ENCODE data around the gene MLLT3. TPM values are rescaled to one million over a fixed set of nuclear protein-coding genes. Genes with fewer than 3 reads are reported as not detected.

MLLT3 gene
- total and polyA plus RNA-seq, 2 of the 8 experiments (the other 6 are each of a cell fraction or from before 2014, with no cell fraction given): 5.9 to 9.6 TPM

DNA sequence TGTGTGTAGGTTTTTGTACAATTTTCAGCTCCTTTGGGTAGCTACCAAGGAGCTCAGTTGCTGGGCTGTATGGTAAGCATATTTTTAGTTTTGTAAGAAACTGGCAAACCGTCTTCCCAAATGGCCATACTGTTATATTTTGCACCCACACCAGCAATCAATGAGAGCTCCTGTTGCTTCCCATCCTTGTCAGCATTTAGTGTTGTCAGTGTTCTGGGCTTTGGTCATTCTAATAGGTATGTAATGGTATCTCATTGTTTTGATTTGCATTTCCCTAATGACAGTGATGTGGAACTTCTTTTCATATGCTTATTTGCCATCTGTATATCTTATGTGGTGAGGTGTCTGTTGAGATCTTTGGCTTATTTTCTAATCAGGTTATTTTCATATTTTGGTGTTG is 320.1 kb downstream of the MLLT3 start (continued):
- no peak for TF ChIP-seq CHD7 (IDR thresholded peaks at IDR 0.05; ENCODE audit: insufficient replicate concordance, low read length)
- TF ChIP-seq POU5F1 (IDR thresholded peaks at IDR 0.05; ENCODE audit: low read depth, low read length): 0 out of 2 replicates have a peak, but pooled peaks have one; percentile 36
- TF ChIP-seq RAD21 (IDR thresholded peaks at IDR 0.05 in 1 of 2, conservative IDR thresholded peaks at IDR 0.05 in 1 of 2; ENCODE audit: low read depth in 2 of 2, low read length in 2 of 2): no peak
- TF ChIP-seq USF2 (IDR thresholded peaks at IDR 0.05; ENCODE audit: low read length): no peak
- no peak for TF ChIP-seq CHD1 (IDR thresholded peaks at IDR 0.05; ENCODE audit: low read depth, low read length)
- no peak for TF ChIP-seq SRF (IDR thresholded peaks at IDR 0.05; ENCODE audit: low read depth, low read length)
- 0 out of 2 replicates have a peak, but pooled peaks have one; percentile 45 for TF ChIP-seq MAFK (IDR thresholded peaks at IDR 0.05; ENCODE audit: low read depth, low read length)
- no peak for TF ChIP-seq EZH2 (IDR thresholded peaks at IDR 0.05; ENCODE audit: low read depth, low read length, severe bottlenecking)
- TF ChIP-seq JUN (IDR thresholded peaks at IDR 0.05; ENCODE audit: low read depth, low read length): no peak
- no peak for TF ChIP-seq GABPA (IDR thresholded peaks at IDR 0.05; ENCODE audit: borderline replicate concordance, insufficient read depth, low read length)

Data from H1 (cell line).